Mesenteric fat pad (tissue), 1 donor: ENCODE results near the gene DYNLL2. TPM values are rescaled to one million over a fixed set of nuclear protein-coding genes. Genes with fewer than 3 reads are reported as not detected.

Source experiments
- total RNA-seq: library from RNA; stranded (reverse); fragmentation: NEBNext Ultra II Directional; extraction: Animal tissue kit (Norgen Biotek cat#: 25700); gene quantifications from one replicate; pipeline ENCODE4 v1.2.1, GENCODE V29; 2021
- donor health status: DM: yes; HTN: yes; CAD: no.

DYNLL2 gene
- total RNA-seq, 1 donor from 2014 or later: 32.2 TPM

Other genes with a start within 250 kb of the DYNLL2 start
- 31.9 TPM for gene MRPS23, start 233.4 kb upstream of the DYNLL2 start, total RNA-seq
- 34.1 TPM for gene CUEDC1, start 128.0 kb upstream of the DYNLL2 start, total RNA-seq
- gene VEZF1, start 95.2 kb upstream of the DYNLL2 start, total RNA-seq: 42.7 TPM
- gene SRSF1, start 76.2 kb upstream of the DYNLL2 start, total RNA-seq: 167 TPM
- gene OR4D1, start 65.0 kb downstream of the DYNLL2 start, total RNA-seq: not detected
- not detected for gene OR4D2, start 83.6 kb downstream of the DYNLL2 start, total RNA-seq
- gene EPX, start 109.3 kb downstream of the DYNLL2 start, total RNA-seq: not detected
- gene MKS1, start 135.8 kb downstream of the DYNLL2 start, total RNA-seq: 9.6 TPM
- not detected for gene LPO, start 155.2 kb downstream of the DYNLL2 start, total RNA-seq
- 0.35 TPM for gene MPO, start 197.5 kb downstream of the DYNLL2 start, total RNA-seq
- gene TSPOAP1, start 245.4 kb downstream of the DYNLL2 start, total RNA-seq: 1.3 TPM